HepG2 (cell line): ENCODE data around the gene APPBP2. TPM values are rescaled to one million over a fixed set of nuclear protein-coding genes. Genes with fewer than 3 reads are reported as not detected.

ENCODE experiments used
- AKAP8 ChIP-seq: sonication (generic); formaldehyde crosslinking; IDR thresholded peaks from 2 replicates; pipeline ENCODE4 v1.5.1; 2020; ENCODE audit warnings: mild to moderate bottlenecking, missing genetic modification reagents
- ARNT ChIP-seq: fragments of 450-650 bp; IDR thresholded peaks from 2 replicates; pipeline ENCODE4 v1.6.1; 2017
- BCL6 ChIP-seq: IDR thresholded peaks from 2 replicates; pipeline ENCODE4 v1.6.1; 2016; ENCODE audit warnings: missing genetic modification reagents, missing compliant biosample characterization
- BRD4 ChIP-seq: sonication (generic); formaldehyde crosslinking; IDR thresholded peaks from 2 replicates; pipeline ENCODE4 v1.4.0; 2020; ENCODE audit warnings: missing genetic modification reagents
- FIP1L1 ChIP-seq: fragments of 200-400 bp; formaldehyde crosslinking; IDR thresholded peaks from 2 replicates; pipeline ENCODE4 v1.6.1; 2018; ENCODE audit warnings: low read depth, mild to moderate bottlenecking, low read length, moderate library complexity, borderline replicate concordance; ENCODE audit not compliant: insufficient read depth
- HES4 ChIP-seq: sonication (generic); formaldehyde crosslinking; IDR thresholded peaks from 2 replicates; pipeline ENCODE4 v1.9.0; 2021; ENCODE audit warnings: mild to moderate bottlenecking, missing genetic modification reagents, borderline replicate concordance
- IRF2 ChIP-seq: IDR thresholded peaks from 2 replicates; pipeline ENCODE4 v1.6.1; 2018; ENCODE audit warnings: missing genetic modification reagents, missing compliant biosample characterization
- LCORL ChIP-seq, 2 experiments: fragments of 450-650 bp in 1 of 2; sonication (generic) in 1 of 2; formaldehyde crosslinking in 1 of 2; IDR thresholded peaks; 2 replicates each; pipeline versions ENCODE4 v1.5.0 to v1.6.1; 2017 to 2020; ENCODE audit warnings: antibody characterized with exemption in 1 of 2, missing genetic modification reagents in 1 of 2
- NR1H2 ChIP-seq: sonication (generic); formaldehyde crosslinking; IDR thresholded peaks from 2 replicates; pipeline ENCODE4 v1.8.1; 2022; ENCODE audit warnings: low read depth, missing genetic modification reagents, borderline replicate concordance
- RAD51 ChIP-seq: fragments of 450-650 bp; IDR thresholded peaks from 2 replicates; pipeline ENCODE4 v1.6.1; 2016; ENCODE audit warnings: borderline replicate concordance
- SP2 ChIP-seq: sonication (generic); formaldehyde crosslinking; IDR thresholded peaks from 2 replicates; pipeline ENCODE4 v1.5.1; 2020; ENCODE audit warnings: mild to moderate bottlenecking, missing genetic modification reagents
- TIGD3 ChIP-seq: sonication (generic); formaldehyde crosslinking; IDR thresholded peaks from 2 replicates; pipeline ENCODE4 v1.5.1; 2020; ENCODE audit warnings: mild to moderate bottlenecking, missing genetic modification reagents, borderline replicate concordance
- ZMAT5 ChIP-seq: sonication (generic); formaldehyde crosslinking; IDR thresholded peaks from 2 replicates; pipeline ENCODE4 v1.5.0; 2020; ENCODE audit warnings: mild to moderate bottlenecking, low read depth, missing genetic modification reagents, borderline replicate concordance
- ZNF496 ChIP-seq: sonication (generic); formaldehyde crosslinking; IDR thresholded peaks from 2 replicates; pipeline ENCODE4 v1.8.1; 2023; ENCODE audit warnings: mild to moderate bottlenecking, moderate library complexity, missing genetic modification reagents; ENCODE audit not compliant: insufficient replicate concordance
- ZNF784 ChIP-seq: sonication (generic); formaldehyde crosslinking; IDR thresholded peaks from 2 replicates; pipeline ENCODE4 v1.5.1; 2020; ENCODE audit warnings: missing genetic modification reagents, mild to moderate bottlenecking, borderline replicate concordance
- ZSCAN21 ChIP-seq: sonication (generic); formaldehyde crosslinking; IDR thresholded peaks from 2 replicates; pipeline ENCODE4 v1.8.0; 2022; ENCODE audit warnings: mild to moderate bottlenecking, missing genetic modification reagents, moderate library complexity, borderline replicate concordance
- polyA plus RNA-seq, 8 experiments: library from polyadenylated mRNA; depleted of rRNA in 3 of 8; stranded (reverse) in 7 of 8; unstranded in 1 of 8; fragments of >200 nt; fragmentation: Illumina TruSeq in 4 of 8; extraction: Trizol in 4 of 8; gene quantifications; 2 replicates each; pipeline versions ENCODE4 v1.2.1 to v1.2.3, GENCODE V29; 2011 to 2016; ENCODE audit warnings: low read depth in 4 of 8, missing spikeins in 1 of 8, mixed read lengths in 1 of 8; ENCODE audit not compliant: insufficient read depth in 1 of 8
- total RNA-seq, 5 experiments: library from RNA; depleted of rRNA; stranded (reverse); fragments of >200 nt; fragmentation: Illumina TruSeq; extraction: Trizol; gene quantifications; 2 replicates each; pipeline ENCODE4 v1.2.3, GENCODE V29; 2016; ENCODE audit warnings: low read depth in 1 of 5
- TF ChIP-seq, protein P1 (sequence below): sonication (generic); formaldehyde crosslinking; IDR thresholded peaks from 2 replicates; pipeline ENCODE4 v1.4.0; 2020; ENCODE audit warnings: mild to moderate bottlenecking, missing genetic modification reagents, borderline replicate concordance
- TF ChIP-seq, protein P2 (sequence below): sonication (generic); formaldehyde crosslinking; IDR thresholded peaks from 2 replicates; pipeline ENCODE4 v1.8.1; 2023; ENCODE audit warnings: mild to moderate bottlenecking, moderate library complexity, missing genetic modification reagents

The APPBP2 gene
- total and polyA plus RNA-seq, 2 of the 13 experiments (the other 11 are each of a cell fraction or from before 2014, with no cell fraction given) = 17.5 to 45.8 TPM

GRCh38 chr17:60442271-60443173, 83.5 kb downstream of the APPBP2 start (continued):
- TF ChIP-seq, protein P1, sequence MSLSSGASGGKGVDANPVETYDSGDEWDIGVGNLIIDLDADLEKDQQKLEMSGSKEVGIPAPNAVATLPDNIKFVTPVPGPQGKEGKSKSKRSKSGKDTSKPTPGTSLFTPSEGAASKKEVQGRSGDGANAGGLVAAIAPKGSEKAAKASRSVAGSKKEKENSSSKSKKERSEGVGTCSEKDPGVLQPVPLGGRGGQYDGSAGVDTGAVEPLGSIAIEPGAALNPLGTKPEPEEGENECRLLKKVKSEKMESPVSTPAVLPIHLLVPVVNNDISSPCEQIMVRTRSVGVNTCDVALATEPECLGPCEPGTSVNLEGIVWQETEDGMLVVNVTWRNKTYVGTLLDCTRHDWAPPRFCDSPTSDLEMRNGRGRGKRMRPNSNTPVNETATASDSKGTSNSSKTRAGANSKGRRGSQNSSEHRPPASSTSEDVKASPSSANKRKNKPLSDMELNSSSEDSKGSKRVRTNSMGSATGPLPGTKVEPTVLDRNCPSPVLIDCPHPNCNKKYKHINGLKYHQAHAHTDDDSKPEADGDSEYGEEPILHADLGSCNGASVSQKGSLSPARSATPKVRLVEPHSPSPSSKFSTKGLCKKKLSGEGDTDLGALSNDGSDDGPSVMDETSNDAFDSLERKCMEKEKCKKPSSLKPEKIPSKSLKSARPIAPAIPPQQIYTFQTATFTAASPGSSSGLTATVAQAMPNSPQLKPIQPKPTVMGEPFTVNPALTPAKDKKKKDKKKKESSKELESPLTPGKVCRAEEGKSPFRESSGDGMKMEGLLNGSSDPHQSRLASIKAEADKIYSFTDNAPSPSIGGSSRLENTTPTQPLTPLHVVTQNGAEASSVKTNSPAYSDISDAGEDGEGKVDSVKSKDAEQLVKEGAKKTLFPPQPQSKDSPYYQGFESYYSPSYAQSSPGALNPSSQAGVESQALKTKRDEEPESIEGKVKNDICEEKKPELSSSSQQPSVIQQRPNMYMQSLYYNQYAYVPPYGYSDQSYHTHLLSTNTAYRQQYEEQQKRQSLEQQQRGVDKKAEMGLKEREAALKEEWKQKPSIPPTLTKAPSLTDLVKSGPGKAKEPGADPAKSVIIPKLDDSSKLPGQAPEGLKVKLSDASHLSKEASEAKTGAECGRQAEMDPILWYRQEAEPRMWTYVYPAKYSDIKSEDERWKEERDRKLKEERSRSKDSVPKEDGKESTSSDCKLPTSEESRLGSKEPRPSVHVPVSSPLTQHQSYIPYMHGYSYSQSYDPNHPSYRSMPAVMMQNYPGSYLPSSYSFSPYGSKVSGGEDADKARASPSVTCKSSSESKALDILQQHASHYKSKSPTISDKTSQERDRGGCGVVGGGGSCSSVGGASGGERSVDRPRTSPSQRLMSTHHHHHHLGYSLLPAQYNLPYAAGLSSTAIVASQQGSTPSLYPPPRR (CRISPR knock-in tag) = no peak
- TF ChIP-seq ARNT (no peak), TIGD3 (CRISPR knock-in tag) (no peak), ZNF496 (no peak), HES4 (CRISPR knock-in tag) (no peak), NR1H2 (CRISPR knock-in tag) (no peak), AKAP8 (no peak), IRF2 (CRISPR knock-in tag) (0 out of 2 replicates have a peak, but pooled peaks have one; percentile 55), ZSCAN21 (CRISPR knock-in tag) (no peak), RAD51 (no peak), ZNF784 (CRISPR knock-in tag) (no peak), BRD4 (no peak), LCORL (IDR thresholded peaks at IDR 0.05) (no peak), LCORL (CRISPR knock-in tag; IDR thresholded peaks at IDR 0.05) (no peak), ZMAT5 (no peak), BCL6 (CRISPR knock-in tag) (peak; percentile 97), SP2 (CRISPR knock-in tag) (no peak), FIP1L1 (no peak)
- TF ChIP-seq, protein P2, sequence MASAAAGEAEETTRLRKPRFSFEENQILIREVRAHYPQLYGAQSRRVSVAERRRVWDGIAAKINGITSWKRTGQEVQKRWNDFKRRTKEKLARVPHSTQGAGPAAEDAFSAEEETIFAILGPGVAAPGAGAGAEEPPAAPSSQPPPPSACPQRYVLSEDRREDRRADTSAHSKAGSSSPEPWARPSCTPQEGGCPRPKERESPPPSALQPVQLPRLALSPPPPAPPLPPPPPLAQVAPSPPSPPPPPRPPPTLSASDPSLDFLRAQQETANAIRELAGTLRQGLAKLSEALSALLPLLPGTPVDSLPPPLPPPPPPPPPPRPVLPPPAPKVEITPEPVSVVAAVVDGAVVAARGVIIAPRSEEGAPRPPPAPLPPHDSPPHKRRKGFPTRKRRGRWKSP = no peak
